Neural cell (in vitro differentiated cells): ENCODE measurements around the gene NFE2L3. TPM values are rescaled to one million over a fixed set of nuclear protein-coding genes. Genes with fewer than 3 reads are reported as not detected.
"Not testable (repeated sequence)": the region's sequence is repeated elsewhere in the genome, so short reads cannot be mapped to it uniquely, and the experiment has no call there.

Experiments used
- H2AFZ ChIP-seq: fragments of 200-600, 300-800 bp; sonication (generic), shearing (Covaris generic); 2 replicates; pipeline ENCODE4 v1.6.0; 2014; ENCODE audit warnings: low read depth, mild to moderate bottlenecking, antibody characterized with exemption, low read length, moderate library complexity
- H3F3A ChIP-seq: fragments of 200-600 bp; shearing (Covaris generic); 2 replicates; pipeline ENCODE4 v1.6.1; 2016; ENCODE audit warnings: mild to moderate bottlenecking, moderate library complexity, mixed read lengths, antibody characterized with exemption, low read length; ENCODE audit not compliant: insufficient read depth, poor library complexity, severe bottlenecking
- H3K27ac ChIP-seq: fragments of 200-600, 300-800 bp; sonication (generic), shearing (Covaris generic); 2 replicates; pipeline ENCODE4 v1.5.1; 2014; ENCODE audit warnings: mild to moderate bottlenecking, low read length, moderate library complexity
- H3K27me3 ChIP-seq: fragments of 300-800, 200-600 bp; sonication (generic), shearing (Covaris generic); 2 replicates; pipeline ENCODE4 v1.6.0; 2014; ENCODE audit warnings: mild to moderate bottlenecking, low read depth, low read length, moderate library complexity; ENCODE audit not compliant: insufficient read depth
- H3K36me3 ChIP-seq: fragments of 300-800, 200-600 bp; sonication (generic), shearing (Covaris generic); 2 replicates; pipeline ENCODE4 v1.5.1; 2014; ENCODE audit warnings: mild to moderate bottlenecking, antibody characterized with exemption, low read length, moderate library complexity; ENCODE audit not compliant: insufficient read depth
- H3K4me2 ChIP-seq: fragments of 300-800, 200-600 bp; sonication (generic), shearing (Covaris generic); 2 replicates; pipeline ENCODE4 v1.6.0; 2014; ENCODE audit warnings: mild to moderate bottlenecking, low read length
- H3K4me3 ChIP-seq: fragments of 300-800, 200-600 bp; sonication (generic), shearing (Covaris generic); 2 replicates; pipeline ENCODE4 v1.5.1; 2014; ENCODE audit warnings: mild to moderate bottlenecking, low read length, moderate library complexity
- H3K79me2 ChIP-seq: fragments of 200-600 bp; shearing (Covaris generic); replicated peaks from 2 replicates; pipeline ENCODE4 v1.6.0; 2014; ENCODE audit warnings: mild to moderate bottlenecking, low read length, moderate library complexity; ENCODE audit not compliant: insufficient read depth
- H3K9ac ChIP-seq: fragments of 300-800, 200-600 bp; sonication (generic), shearing (Covaris generic); 2 replicates; pipeline ENCODE4 v1.6.1; 2016; ENCODE audit warnings: mild to moderate bottlenecking, low read length, mixed read lengths
- H3K9me2 ChIP-seq: fragments of 200-600 bp; shearing (Covaris generic); 2 replicates; pipeline ENCODE4 v1.6.1; 2016; ENCODE audit warnings: mild to moderate bottlenecking, low read length, mixed read lengths; ENCODE audit not compliant: insufficient read depth
- H3K9me3 ChIP-seq: fragments of 200-600, 300-800 bp; sonication (generic), shearing (Covaris generic); 2 replicates; pipeline ENCODE4 v1.6.1; 2016; ENCODE audit warnings: mild to moderate bottlenecking, mixed run types, low read length, moderate library complexity, mixed read lengths
- H4K20me1 ChIP-seq: fragments of 200-600 bp; shearing (Covaris generic); 2 replicates; pipeline ENCODE4 v1.6.1; 2016; ENCODE audit warnings: mild to moderate bottlenecking, mixed run types; ENCODE audit not compliant: insufficient read depth
- EP300 ChIP-seq: fragments of 450-650 bp; conservative IDR thresholded peaks from 2 replicates; pipeline ENCODE4 v1.6.1; 2014; ENCODE audit warnings: antibody characterized with exemption, mild to moderate bottlenecking, moderate library complexity; ENCODE audit not compliant: poor library complexity, severe bottlenecking
- EZH2 ChIP-seq: fragments of 200-600, 300-800 bp; shearing (Covaris generic), sonication (generic); IDR thresholded peaks from 2 replicates; pipeline ENCODE4 v1.6.1; 2014; ENCODE audit warnings: antibody characterized with exemption, low read length, borderline replicate concordance, mild to moderate bottlenecking; ENCODE audit not compliant: insufficient read depth, poor library complexity, severe bottlenecking
- MXI1 ChIP-seq: fragments of 450-650 bp; conservative IDR thresholded peaks from 2 replicates; pipeline ENCODE4 v1.6.1; 2014; ENCODE audit warnings: antibody characterized with exemption, mild to moderate bottlenecking; ENCODE audit not compliant: poor library complexity, severe bottlenecking
- POLR2AphosphoS5 ChIP-seq: IDR thresholded peaks from 2 replicates; pipeline ENCODE4 v1.6.1; 2012
- RAD21 ChIP-seq: fragments of 450-650 bp; conservative IDR thresholded peaks from 2 replicates; pipeline ENCODE4 v1.6.1; 2014; ENCODE audit warnings: antibody characterized with exemption, mild to moderate bottlenecking, moderate library complexity
- REST ChIP-seq: IDR thresholded peaks from 2 replicates; pipeline ENCODE4 v1.6.1; 2012; ENCODE audit warnings: borderline replicate concordance
- SMC3 ChIP-seq: fragments of 450-650 bp; conservative IDR thresholded peaks from 2 replicates; pipeline ENCODE4 v1.6.1; 2014; ENCODE audit warnings: antibody characterized with exemption, mild to moderate bottlenecking, moderate library complexity; ENCODE audit not compliant: poor library complexity
- TAF1 ChIP-seq: IDR thresholded peaks from 2 replicates; pipeline ENCODE4 v1.6.1; 2012; ENCODE audit warnings: low read depth
- polyA plus RNA-seq: library from polyadenylated mRNA; depleted of rRNA; stranded (reverse); fragments of >200 nt; gene quantifications from 2 replicates; pipeline ENCODE4 v1.2.3, GENCODE V29; 2014
- TF ChIP-seq, protein P1 (sequence below): fragments of 450-650 bp; IDR thresholded peaks from 2 replicates; pipeline ENCODE4 v1.5.1; 2014; ENCODE audit warnings: antibody characterized with exemption, mild to moderate bottlenecking, moderate library complexity; ENCODE audit not compliant: poor library complexity, severe bottlenecking

Gene NFE2L3
- polyA plus RNA-seq, 1 donor from 2014 or later = 2.9 TPM

GRCh38 chr7:26147030-26147429, 5.0 kb upstream of the NFE2L3 start:
- no peak overlapping the region for H2AFZ ChIP-seq
- no peaks in the 10 kb centered on the region for H3K9me3 ChIP-seq
- no peaks in the 10 kb centered on the region for H3K36me3 ChIP-seq
- H3K4me3 ChIP-seq = no peak overlapping the region
- no peak overlapping the region for H3K4me2 ChIP-seq
- H3F3A ChIP-seq = no peaks in the 10 kb centered on the region
- TF ChIP-seq EP300 (no peak), SMC3 (no peak), EZH2 (no peak), RAD21 (no peak), POLR2AphosphoS5 (no peak), TAF1 (no peak), MXI1 (no peak), REST (no peak)
- TF ChIP-seq, protein P1, sequence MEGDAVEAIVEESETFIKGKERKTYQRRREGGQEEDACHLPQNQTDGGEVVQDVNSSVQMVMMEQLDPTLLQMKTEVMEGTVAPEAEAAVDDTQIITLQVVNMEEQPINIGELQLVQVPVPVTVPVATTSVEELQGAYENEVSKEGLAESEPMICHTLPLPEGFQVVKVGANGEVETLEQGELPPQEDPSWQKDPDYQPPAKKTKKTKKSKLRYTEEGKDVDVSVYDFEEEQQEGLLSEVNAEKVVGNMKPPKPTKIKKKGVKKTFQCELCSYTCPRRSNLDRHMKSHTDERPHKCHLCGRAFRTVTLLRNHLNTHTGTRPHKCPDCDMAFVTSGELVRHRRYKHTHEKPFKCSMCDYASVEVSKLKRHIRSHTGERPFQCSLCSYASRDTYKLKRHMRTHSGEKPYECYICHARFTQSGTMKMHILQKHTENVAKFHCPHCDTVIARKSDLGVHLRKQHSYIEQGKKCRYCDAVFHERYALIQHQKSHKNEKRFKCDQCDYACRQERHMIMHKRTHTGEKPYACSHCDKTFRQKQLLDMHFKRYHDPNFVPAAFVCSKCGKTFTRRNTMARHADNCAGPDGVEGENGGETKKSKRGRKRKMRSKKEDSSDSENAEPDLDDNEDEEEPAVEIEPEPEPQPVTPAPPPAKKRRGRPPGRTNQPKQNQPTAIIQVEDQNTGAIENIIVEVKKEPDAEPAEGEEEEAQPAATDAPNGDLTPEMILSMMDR = no peak
- H3K79me2 ChIP-seq = no peaks in the 10 kb centered on the region
- H3K9ac ChIP-seq = no peak overlapping the region
- no peaks in the 10 kb centered on the region for H4K20me1 ChIP-seq
- no peak overlapping the region for H3K27ac ChIP-seq
- peaks cover 9% of the 10 kb centered on the region for H3K27me3 ChIP-seq
- H3K9me2 ChIP-seq = no peaks in the 10 kb centered on the region

- H3K27me3 ChIP-seq = peaks cover 13% of the 10 kb centered on the region
- not testable (repeated sequence) for H3K4me3 ChIP-seq, H3K27ac ChIP-seq, H3K79me2 ChIP-seq, H3K9me2 ChIP-seq, H3F3A ChIP-seq, H2AFZ ChIP-seq, H3K9ac ChIP-seq, H3K36me3 ChIP-seq, H3K4me2 ChIP-seq, H3K9me3 ChIP-seq, H4K20me1 ChIP-seq
Observed at GRCh38 chr7:26147646-26148306, 4.2 kb upstream of the NFE2L3 start.

- not testable (repeated sequence) for H3K9me2 ChIP-seq, H3K9ac ChIP-seq, H3K9me3 ChIP-seq, H3K4me3 ChIP-seq, H3F3A ChIP-seq, H3K27ac ChIP-seq, H3K79me2 ChIP-seq, H3K36me3 ChIP-seq, H4K20me1 ChIP-seq, H3K4me2 ChIP-seq, H2AFZ ChIP-seq
- H3K27me3 ChIP-seq = peaks cover 18% of the 10 kb centered on the region
Observed at GRCh38 chr7:26148307-26148700, 3.7 kb upstream of the NFE2L3 start.
